GM18520 (cell line): Measurements from ENCODE around the gene SRGAP3.

ENCODE experiments used
- ATAC-seq: cut with Tn5 transposase; IDR thresholded peaks from one replicate; pipeline ENCODE4 v1.9.1; 2021; ENCODE audit not compliant: unreplicated experiment

The SRGAP3 gene

DNA sequence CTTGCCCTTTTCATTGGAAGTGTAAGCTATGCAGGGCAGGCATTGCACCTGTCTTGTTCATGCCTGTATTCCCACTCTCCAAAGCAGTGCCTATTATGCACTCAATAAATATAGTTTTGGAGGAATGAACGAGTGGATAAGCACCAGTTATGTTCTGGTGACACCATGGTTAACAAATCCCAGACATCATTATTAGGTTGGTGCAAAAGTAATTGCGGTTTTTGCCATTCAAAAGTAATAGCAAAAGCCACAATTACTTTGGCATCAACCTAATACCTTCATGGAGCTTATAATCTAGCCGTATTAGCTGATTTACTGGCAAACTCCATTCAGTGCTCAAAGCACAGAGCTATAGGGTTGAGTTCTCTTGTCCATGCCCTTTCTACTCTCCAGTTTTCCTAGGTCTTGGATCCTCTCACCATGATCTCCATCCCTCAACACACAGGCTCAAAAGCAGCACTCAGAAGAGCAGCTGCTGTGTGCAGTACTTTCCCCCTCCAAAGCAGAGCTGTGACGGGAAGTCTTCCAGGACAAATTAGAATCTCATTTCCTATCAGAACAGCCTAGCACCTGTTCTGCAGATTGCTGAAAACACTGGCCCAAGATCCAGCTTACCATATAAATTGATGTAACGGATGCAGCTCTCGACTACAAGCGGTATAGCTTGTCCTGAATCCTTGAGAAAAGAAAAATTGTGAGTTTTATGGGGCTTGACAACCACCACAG, 223.0 kb downstream of the SRGAP3 start:
- no peak for ATAC-seq

GRCh38 chr3:9024341-9024740, 225.1 kb downstream of the SRGAP3 start:
- ATAC-seq: no peak

DNA sequence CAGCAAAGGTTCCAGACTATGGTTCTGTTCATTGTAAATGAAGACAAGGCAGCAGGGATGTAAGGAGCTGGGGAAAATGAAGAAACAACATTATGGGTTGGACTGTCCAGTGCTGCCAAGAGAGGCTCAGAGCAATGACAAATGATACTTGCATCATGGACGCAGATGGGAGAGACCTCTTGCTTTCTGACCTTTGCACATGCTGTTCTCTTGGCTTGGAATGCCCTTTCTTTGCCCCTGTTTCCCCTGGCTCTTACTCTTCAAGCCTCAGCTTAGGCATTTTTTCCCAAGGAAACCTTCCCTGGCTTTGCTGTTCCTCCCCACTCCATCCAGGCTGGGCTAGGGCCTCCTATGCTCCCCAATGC, 226.2 kb downstream of the SRGAP3 start:
- ATAC-seq: no peak

DNA sequence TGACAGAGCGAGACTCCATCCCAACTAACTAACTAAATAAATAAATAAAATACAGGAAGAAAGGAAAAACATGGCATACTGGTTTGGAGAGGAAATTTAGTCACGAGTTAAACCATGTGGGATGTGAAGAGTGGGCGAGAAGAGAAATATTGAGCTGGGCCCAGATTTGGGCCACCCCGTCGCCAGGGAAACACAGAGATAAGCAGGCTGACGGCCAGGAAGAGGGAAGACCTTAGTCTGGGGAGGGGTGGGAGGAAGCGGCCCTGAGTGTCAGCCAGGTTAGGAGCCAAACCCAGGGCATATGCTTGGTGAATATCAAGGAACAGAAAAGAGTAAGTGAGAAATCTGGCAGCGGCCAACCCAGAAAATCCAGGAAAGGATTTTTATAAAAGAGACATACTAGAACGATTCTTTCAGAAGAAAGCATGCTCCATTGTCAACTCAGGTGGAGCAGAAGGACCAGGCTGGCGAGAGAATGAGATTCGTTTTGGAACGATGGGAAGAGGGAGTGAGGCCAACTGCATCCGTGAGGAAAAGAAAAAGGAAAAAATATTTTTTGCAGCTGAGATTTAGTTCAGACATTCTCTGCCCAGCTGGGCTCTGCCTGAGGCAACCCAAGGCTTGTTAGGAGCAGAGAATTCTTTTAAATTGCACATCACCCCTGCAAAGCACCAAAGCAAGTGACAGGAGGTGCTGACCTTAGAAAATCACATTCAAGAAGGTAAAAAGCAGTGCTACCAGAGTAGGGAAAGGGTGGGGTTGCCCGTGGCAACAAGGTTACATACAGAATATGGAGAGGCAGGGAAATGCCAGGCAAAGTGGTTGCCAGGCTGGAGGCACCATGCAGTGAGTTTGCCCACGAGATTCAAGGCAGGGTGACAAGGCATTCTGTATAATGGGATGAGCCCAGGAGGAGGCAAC, 226.9 kb downstream of the SRGAP3 start:
- no peak for ATAC-seq

DNA sequence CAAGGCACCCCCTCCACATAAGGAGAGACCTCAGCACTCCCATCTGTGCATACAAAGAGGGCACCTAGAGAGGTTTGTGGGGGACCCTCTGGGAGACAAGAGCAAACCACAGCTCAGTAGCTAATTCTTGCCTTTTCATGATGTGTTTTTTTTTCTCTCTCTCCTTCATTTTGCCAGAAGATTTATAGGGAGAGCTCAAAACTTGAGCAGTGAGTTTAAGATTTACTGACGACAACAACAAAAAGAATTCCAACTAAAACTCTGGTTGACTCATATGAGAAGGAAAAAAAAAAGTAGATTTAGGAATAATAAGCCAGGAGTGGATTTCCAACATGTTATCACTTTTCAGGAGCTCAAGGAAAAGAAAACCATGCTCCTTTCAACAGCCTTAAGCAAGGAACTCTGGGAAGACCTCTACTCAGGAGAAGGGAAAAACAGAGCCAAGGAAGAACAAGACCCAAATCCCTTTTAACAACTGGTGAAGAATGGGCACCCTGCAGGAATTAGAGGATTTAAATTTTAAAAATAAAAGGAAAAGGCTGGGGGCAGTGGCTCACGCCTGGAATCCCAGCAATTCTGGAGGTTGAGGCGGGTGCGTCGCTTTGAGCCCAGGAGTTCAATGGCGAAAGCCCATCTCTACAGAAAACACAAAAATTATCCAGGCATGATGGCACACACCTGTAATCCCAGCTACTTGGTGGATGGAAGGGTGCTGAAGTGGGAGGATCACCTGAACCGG, 228.0 kb downstream of the SRGAP3 start:
- ATAC-seq: no peak

- no peak for ATAC-seq
Observed at GRCh38 chr3:9020426-9020825, 229.0 kb downstream of the SRGAP3 start.

GRCh38 chr3:9019259-9019961, 230.0 kb downstream of the SRGAP3 start:
- ATAC-seq: no peak

DNA sequence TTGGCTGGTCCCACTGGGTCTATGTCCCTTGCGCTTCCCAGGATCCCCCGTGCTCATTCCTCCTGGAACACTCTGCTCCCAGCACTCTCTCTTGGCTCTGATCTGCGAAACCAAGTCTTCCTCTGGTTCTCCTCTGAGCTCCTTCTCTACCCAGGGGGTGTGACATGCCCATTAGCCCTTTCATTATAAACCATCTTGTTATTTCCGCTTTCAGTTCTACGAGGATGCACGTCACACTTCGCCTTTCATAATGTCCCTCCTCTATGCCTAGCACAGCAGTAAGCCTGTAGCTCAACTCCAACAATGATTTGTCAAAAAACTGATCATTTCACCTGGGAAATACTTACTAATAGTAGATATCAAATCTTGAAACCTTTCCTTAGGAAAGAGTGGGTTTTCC, 234.2 kb downstream of the SRGAP3 start:
- no peak for ATAC-seq

GRCh38 chr3:9013782-9014563, 235.5 kb downstream of the SRGAP3 start:
- no peak for ATAC-seq

- no peak for ATAC-seq
Observed at GRCh38 chr3:9012521-9012920, 236.9 kb downstream of the SRGAP3 start.

DNA sequence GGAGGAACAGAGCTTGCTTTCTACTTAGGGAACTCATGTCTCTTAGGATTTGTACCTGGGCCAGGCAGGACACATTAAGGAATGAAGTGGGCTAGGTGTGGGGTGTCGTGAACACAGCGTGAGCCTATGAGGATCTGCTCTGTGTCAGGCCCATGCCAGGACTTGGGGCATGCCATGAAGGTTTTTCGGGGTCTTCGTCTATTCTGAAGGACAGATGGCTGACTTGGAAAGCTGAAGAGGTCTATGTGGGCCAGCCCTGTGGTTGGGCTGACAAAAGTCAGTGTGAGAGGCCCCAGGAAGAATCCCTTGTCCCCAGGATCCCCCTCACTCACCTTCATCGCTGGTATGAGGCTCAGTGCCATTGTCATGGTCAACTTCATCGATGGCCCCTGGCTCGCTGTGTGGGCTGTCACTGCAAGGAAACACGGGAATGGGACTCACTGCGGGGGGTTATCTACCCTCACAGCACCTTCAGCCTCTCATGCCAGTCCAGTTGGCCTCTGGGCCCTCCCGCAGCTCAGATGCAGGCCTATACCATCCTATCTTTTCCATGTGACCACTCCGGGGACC, 239.4 kb downstream of the SRGAP3 start:
- no peak for ATAC-seq

- no peak for ATAC-seq
Observed at GRCh38 chr3:9008550-9009255, 240.7 kb downstream of the SRGAP3 start.

- ATAC-seq: no peak
Observed at GRCh38 chr3:9007928-9008327, 241.5 kb downstream of the SRGAP3 start.

DNA sequence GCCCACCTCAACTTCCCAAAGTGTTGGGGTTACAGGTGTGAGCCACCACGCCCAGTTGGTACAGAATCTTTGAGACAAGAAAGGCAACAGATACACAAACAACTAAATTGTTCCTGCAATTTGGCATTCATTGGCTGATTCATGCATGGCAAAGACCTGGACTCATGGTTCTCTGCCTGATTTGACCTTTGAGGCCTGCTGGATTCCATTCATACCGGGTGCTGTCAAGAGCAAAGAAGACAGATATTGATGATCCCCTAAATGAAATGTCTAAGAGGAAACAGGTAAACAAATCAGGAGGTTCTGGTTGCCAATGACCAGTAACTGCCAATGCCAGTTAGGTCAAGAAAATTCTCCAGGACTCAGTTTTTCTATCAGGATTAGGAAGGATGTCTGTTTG, 242.2 kb downstream of the SRGAP3 start:
- no peak for ATAC-seq

GRCh38 chr3:9000041-9000440, 249.4 kb downstream of the SRGAP3 start:
- no peak for ATAC-seq

DNA sequence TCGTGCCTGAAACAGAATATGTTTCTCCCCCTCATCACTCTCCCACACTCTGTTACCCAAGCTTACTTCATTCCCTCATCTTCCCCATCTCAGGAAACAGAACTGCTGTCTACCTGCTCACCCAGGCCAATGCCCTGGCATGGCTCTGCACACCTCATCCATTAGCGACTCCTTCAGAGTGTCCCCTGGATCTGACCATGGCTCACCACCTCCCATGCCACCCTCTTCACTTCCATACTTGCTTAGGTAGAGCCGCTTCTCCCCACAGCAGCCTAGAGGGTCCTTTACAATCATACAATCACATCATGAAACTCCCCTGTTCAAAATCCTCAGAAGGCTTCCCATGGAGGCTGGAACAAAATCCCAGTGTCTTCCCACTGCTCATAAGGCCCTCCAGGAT, 252.3 kb downstream of the SRGAP3 start:
- ATAC-seq: no peak

DNA sequence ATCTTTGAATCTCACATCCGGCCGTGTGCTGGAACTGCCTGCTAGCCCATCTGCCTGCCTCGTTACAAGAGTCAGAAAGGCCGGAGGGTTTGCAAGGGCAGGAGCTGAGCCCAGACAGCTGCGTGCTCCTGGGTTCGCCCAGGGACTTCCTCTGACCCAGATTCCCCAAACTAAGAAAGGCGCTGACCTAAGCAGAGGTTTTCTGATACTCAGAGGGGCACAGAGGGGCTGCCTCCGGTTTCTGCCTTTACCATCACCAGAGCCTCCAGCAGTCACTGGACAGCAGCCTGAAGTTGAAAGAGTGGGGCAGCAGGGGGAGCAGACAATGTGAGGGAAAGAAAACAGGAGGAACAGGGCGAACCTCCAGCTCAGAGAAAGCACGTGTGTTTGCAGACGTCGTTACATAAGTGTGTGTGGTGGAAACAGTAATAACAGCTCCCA, 252.7 kb downstream of the SRGAP3 start:
- ATAC-seq: no peak

DNA sequence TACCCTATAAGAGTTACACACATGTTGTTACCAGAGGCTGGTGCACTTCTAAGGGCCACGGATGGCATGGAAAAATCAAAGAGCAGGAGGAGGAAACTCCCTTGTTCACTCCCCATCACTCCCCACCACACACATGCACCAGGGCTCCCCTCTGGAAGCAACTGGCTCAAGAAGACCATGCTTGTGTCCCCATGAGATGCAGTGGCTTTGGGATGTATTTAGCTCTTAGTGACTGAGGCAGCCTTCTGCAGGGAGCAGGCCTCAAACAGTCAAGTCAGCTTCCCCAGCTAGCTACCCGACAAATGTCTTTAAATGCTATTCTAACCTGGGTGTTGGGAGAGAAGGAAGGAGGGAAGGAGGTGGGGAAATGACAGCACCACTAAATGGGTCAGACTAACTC, 253.2 kb downstream of the SRGAP3 start:
- ATAC-seq: no peak

DNA sequence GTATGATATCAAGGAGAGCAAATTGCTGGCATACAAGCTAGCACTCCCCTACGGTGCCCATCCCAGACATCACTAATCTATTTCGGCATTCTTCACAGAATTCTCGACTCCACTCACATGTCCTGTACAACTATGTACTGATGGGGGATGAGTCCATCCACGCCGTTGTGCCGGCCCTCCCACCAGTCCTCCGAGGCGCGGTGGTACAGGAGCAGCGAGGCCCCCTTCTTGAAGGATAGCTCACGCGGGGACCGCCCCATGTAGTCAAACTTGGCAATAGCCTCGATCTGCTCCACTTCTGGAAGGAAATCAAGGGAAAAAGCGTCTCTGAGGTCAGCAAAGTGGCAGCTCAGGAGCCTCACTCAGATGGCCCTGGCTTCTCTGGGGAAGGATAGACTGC, 255.2 kb downstream of the SRGAP3 start:
- ATAC-seq: no peak
